Inflammatory macrophage treated with lipopolysaccharide for 1 hour (primary cell): ENCODE data around the gene PCSK4.
"Not testable (repeated sequence)": the region's sequence is repeated elsewhere in the genome, so short reads cannot be mapped to it uniquely, and the experiment has no call there.

Experiments
- DNase-seq, 2 donors: peaks; one replicate each; pipeline ENCODE4 v3.0.0-alpha.2; 2020 to 2022

PCSK4 gene

DNA sequence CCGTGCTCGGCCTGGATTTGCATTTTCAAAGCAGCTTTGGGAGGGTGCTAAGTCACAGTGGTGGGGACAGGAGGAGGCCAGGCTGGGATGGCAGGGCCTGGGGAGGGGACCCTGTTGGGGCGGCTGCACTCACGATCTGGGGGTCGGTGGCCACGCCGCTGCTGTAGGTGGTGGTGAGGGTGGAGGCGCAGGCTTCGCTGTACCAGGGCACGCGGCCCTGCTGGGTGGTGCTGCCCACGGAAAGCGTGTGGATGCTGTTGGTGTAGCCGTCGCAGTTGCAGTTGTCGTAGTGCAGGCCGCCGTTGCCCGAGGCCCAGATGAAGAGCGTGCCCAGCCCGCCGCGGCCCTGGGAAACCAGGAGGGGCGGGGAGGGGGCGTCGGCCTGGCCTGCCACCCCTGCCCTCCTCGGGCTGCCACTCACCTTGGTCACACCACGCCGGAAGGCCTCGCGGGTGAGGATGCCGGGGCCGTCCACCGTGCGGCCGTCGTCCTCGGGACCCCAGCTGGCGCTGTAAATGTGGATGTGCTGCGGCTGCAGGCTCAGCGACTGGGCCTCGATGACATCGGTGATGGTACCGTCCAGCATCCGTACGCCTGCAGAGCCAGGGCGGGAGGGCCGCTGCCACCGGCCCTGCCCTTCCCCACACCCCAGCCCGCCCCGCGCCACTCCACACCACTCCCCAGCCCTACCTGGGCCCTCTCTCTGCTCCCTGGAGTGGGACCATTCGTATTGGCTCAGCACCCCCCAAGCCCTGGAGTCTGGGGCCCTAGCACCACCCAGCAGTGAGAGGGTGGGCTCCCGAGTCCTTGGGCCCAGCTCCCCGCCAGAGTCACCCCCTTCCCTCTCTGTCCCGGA is 3.2 kb downstream of the PCSK4 start:
- DNase-seq = no peak

DNA sequence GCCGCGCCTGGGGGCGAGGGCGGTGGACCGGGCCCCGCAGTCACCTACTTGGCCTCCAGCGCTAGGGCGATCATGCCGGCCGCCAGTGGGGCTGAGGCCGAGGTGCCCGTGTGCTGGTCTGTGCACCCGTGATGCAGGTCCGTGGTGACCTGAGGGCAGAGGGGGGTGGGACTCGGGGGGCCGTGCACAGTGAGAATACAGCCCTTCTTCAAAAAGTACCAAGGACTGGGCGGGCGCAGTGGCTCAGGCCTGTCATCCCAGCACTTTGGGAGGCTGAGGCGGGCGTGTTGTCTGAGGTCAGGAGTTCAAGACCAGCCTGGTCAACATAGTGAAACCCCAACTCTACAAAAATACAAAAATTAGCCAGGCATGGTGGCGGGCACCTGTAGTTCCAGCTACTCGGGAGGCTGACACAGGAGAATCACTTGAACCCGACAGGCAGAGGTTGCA is 6.1 kb downstream of the PCSK4 start:
- no peak for DNase-seq

DNA sequence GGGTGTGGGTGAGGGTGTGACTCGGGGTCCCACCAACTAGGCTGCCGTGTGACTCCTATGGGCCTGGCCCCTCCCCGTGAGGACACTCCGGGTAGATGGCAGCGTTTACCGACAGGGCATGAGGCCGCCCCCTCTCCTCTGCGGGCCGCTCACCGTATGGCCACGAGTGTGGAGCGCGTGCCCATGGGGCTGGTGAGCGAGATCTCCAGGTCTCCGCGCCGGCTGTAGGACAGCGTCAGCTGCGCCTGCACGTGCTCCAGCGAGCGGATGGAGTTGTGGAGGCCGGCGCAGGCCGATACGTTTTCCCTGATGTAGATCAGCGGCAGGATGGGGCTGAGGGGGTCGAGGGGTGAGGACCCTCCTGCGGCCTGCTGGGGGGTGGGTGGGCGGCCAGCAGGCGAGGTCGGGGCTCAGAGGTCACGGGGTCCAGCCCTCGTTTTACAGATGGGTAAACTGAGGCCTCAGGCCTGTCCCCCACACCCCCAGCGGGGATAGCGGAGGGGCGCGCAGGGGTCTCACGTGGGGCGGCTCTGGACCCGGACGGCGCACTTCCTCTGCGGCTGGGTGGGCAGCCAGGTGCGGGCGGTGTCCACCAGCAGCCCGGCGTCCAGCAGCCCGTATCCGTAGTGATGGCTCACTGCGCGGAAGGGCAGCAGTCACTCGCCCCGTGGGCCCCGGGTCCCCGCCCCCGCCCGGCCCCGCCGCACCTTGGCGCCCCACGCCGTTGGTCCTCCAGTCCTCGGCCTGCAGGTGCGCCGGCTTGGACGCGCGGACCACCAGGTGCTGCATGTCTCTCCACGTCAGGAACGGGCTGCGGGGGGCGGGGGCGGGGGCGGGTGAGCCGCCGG is 6.8 kb downstream of the PCSK4 start:
- DNase-seq = no peak

DNA sequence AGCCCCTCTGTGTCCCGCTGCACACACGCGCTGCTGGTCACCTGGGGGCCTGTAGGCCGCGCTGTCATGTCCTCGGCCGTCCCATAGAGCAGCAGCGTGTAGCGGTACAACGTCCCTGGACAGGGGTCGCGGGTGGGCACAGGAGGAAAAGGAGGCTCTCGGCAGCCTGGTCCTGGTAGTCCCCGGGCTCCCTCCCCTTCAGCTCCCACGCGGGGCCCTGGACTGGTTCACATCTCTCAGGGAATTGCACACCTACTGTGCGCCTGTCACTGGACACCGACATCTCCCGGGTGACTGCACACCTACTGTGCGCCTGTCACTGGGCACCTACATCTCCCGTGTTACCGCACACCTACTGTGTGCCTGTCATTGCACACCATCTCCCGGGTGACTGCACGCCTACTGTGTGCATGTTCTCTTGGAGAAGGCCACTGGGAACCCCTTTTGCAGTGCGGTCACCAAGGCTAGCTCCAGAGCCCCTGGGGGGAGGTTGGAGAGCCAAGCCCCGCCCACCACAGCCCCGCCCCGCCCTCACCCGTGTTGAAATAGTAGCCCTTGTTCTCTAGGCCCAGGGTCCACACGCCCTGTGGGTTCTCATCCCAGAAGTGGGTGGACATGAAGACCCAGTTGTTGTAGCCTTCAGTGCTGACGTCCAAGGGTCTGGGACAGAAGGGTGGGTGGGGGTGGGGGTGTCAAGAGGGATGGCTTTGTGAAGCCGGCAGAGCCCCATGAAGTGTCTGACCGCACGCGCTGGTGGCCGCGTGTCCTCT is 7.6 kb downstream of the PCSK4 start:
- no peak for DNase-seq

DNA sequence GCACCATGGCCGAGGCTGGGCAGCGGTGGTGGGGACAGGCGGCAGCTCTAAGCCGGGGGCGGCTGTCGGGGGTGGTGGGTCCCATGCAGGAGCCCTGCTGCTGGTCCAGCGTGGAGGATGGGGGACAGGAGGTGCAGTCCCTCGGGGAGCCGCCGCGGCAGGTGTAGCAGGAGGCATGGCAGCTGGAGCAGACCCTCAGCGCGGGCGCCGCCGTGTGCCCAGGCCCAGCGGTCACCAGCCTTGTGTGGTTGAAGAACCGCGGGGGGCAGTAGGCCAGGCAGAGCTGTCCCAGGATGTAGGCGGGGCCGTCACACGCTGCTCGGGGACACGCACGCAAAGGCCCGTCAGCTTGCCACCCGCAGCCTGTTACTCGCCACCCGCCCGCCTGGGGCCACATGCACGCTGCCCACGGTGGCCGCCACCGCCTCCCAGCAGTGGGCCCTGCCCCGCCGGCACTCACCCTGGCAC is 8.2 kb downstream of the PCSK4 start:
- no peak for DNase-seq

DNA sequence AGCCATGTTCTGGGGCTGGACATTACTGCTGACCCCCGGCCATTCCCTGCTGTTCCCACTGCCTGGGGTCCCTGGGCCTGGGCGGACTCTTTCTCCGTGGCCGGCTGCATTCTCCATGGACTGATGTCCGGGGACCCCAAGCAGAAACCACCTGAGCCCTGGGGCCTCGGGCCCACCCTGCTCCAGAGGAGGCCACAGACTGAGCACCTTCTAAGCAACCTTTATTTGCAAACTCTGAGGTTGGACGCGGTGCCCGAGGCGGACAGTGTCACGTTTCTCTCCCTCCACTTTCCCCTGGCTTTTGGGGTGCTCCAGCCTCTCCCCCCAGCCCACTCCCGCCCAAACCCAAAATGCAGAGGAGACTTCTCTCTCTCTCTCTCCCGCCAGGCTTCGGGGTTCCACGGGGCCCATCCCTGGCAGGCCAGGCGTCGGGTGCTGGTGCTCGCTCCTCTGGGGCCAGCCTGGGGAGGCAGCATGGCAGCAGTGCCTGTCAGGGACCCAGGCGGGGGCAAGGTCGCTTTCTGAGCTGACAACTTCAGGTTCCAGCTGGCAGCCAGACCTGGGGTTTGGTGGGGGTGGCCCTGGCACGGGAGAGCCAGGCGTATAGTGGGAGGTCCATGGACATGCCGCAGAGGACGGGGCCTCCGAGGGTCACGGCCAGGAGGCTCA is 8.8 kb downstream of the PCSK4 start:
- no peak for DNase-seq

DNA sequence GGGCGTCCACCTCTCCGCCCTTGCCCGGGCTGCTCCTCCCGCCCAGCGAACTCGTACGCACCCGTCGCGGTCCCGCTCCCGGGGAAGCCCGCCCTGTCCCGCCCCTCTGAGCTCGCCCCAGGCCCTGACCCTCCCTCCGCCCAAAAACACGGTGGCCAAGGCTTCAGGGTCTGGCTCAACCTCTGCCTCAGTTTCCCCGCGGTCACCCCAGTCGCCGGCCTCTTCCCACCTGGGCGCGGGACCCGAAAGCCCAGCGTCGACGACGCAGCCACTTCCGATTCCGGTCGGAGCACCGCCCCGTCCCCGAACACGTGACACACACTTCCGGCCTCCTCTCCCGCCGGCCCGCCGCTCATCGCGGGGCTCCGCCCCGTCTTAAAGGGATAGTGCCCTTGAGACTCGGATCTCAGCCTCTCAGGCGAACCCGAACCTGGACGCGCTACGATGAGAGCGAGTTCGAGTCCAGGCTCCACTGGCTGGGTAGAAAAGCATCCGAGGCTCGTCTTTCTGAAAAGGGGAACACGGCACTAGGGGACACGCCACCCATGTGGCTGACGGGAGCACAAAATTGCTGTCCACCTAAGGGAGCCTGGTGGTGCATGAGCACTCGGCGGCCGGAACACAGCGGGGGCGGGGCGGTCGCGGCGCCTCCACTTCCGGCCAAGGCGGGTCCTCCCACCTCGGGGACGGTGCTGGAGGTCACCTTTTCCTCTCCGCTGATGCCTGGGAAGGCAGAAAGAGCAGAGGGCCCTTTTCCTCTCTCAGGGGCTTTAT is 11.0 kb downstream of the PCSK4 start, which contains the start of gene C19orf25:
Gene C19orf25 (minus strand): TSS at position 282 of the 774 bp plus-strand sequence. CDS start 312 bp downstream, outside the sequence.
- DNase-seq = peak; percentile 92 to 97

DNA sequence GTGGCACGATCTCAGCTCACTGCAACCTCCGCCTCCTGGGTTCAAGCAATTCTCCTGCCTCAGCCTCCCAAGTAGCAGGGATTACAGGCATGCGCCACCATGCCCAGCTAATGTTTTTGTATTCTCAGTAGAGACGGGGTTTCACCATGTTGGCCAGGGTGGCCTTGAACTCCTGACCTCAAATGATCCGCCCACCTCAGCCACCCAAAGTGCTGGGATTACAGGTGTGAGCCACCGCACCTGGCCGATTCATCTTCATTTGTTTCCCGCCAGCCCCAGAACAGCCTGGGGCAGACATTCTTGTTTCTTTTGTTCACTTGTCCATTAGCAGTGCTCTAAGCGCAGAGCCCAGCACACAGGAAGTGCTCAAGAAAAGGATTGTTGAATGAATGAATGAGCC is 13.1 kb downstream of the PCSK4 start:
- not testable (repeated sequence) for DNase-seq

DNA sequence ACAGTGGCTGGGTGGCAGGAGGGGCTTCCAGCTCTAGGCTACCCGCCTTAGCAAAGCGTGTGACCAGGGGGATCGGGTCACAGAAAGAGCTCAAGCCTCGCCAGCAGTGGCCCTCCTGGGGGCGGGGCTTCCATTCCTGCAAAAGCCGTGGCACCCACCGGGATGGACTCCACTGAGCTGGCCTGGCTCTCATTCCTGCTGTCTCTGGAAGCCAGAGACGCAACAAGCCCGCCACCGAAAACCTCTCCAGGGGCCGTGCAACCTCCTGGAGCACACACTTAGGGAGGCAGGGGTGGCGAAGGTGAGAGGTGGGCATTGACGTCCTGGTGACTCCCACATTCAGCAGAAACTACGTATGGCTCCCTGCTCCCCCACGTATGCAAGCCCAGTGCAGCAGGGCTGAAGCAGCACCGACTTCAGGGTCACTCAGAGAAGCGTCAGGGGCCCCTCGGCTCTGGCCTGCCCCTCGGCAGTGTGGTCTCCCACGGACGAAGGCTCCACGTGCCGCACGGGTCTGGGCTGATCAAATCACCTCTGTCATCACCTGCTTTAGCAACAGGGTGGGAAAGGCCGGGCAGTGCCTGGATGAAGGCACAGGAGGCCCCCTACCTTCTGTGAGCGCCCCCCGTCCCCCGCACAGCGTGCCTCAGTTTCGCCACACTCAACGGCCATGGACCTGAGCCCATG is 14.3 kb downstream of the PCSK4 start:
- DNase-seq = no peak

DNA sequence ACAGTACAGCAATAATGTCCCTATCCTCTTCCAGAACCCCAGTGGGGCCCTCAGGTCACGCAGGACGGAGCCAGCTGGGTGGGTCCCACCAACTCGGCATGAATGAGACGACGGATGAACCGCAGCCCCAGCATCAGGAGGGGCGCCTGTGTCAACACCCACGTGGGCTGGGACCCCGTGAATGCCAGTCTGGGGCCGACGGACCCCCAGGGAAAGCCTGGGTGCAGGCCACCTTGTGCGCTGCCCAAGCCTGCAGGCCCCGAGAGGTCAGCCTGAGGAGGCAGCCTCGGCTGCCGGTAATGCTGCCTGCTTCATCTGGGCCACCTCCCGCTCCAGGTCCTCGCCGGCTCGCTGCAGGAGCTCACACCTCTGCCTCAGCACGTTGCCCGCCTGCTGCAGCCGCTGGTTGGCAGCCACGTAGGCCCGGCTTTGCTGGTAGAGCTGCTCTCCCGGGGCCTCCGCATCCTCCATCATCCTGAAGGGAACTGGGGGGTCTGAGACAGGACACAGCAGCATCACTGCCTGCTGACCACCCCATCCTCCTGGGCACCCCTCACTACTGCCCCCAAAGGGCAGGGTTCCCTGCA is 15.3 kb downstream of the PCSK4 start:
- no peak for DNase-seq

DNA sequence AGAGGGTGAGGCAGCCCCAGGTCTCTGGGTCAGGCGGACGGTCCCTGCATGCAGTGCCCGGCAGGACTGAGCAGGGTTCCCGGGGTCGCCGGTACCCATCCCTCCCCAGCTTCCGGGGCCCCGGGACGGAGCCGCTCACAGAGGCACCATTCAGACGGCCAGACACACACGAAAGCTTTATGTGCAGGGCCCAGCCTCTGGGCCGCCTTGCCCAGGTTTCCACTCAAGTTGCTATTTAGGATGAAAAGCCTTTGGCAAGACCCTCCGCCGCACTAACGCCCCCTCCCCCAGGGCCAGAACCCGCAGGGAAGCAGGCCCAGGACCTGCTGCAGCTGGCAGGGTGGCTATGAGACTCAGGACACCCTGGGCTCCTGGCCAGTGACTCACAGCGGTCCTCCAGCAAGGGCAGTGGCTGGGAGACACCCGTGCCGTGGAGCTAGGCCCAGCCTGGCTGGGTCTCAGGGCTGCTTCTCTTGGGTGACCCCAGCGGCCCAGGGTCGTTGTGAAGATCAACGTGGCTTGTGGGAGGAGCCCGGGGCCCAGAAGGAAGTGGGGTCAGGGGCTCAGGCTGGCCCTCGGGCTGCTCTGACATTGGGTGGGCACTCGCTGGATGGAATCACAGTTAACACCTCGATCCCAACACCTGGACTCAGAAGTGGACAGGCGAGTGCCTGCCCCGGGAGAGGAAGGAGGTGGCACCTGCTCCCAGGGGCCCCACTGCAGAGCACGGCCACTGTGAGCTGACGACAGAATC is 16.0 kb downstream of the PCSK4 start:
- no peak for DNase-seq

DNA sequence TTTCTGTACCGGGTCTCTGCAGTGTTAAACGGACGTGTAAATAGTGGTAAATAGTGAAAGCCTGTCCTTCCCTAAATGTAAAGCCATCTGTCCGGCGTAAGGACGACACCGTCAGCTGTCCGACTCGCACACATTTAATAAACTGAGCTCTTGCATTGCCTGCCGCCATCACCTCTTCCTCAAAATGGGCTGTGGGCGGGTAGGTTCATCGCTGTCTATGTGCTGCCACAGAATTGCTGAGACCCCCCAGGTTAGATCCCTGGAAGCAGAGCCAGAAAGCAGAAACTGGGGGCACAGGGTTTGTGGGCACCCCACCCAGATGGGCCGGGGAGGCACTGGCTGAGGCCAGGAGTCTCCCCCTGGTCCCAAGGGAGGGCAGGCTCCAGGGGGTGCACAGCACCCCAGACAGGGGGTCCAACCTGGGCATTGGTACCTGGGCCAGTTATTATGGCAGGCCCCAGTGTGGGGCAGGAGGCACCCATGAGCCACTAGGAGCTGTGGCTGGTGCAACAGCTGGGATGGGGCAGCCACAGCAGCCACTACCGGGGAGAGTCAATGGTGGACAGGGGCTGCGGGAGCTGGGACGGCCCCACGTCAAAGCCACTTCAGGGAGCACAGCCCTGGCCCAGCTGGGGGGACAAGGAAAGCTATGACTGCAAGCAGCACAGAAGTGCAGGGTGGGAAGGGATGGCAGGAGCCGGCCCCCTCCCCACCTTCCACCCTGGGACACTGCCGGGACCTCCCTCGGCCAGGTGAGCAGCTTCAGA is 16.9 kb downstream of the PCSK4 start:
- DNase-seq = no peak

DNA sequence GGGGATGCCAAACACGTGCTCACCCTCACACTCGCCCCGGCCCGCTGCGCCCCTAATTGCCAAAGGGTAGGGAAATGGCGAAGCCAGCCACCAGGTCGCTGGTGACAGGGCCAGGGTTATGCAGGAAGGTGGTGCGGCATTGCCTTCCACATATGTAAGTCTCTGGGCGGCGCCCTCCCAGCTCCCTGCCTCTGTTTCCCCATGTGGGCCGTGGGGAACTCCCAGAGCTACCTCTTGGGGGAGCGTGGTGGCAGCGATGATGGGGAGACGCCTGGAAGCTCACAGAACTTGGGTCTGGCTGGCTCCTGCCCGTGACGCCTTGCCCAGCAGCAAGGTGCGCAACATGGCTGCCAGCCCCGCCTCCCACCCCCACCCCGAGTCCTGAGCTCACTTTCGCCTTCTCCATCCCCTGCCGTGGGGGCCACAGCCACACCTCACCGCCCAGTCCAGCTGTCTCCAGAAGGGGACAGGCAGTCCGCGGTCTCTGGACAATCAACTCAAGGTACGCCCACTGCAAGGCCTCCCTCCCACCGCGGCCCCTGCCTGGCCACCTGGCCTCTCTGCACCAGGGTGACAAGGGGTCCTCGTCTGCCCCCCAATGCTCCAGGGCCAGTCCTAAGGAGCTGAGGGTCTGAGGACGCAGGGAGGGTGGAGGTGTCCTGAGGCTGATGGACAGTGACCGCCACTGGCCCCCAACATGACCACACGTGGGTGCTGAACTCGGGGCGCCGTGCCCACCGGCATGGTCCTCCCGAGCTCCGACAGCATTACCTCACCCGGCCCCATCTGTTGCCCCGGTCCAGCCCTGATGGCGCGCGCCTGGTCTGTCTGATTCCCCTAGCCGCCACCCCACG is 17.7 kb downstream of the PCSK4 start:
- no peak for DNase-seq

DNA sequence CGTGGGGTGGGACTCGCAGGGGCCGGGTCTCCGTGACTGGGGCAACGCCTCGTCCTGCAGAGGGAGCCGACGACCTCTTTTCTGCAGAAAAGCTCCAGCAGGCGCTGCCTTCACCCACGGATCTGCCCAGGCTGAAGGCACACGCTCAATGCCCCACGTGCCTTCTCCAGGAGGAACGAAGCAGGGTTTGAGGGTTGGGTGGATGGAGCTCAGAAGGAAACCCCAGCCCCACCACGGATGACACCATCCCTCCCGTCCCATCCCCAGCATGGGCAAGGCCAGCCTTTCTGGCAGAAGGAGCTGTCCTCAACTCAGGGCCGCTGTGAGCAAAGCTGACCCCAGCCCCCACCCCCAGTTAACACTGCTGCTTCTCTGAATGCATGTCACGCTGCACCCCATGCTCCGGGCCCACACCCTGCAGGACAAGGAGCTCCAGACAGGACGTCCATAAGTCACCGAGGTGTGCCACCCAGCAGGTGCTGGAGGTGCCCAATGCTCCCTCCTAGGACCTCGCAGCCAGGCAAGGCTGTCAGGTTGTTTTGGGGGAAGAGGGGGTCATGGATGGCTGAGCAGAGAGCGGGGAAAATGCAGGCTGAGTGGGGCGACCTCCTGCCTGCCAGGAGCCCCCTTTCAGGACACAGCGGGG is 18.5 kb downstream of the PCSK4 start:
- peak in 1 of 2 donors; percentile 44 for DNase-seq

DNA sequence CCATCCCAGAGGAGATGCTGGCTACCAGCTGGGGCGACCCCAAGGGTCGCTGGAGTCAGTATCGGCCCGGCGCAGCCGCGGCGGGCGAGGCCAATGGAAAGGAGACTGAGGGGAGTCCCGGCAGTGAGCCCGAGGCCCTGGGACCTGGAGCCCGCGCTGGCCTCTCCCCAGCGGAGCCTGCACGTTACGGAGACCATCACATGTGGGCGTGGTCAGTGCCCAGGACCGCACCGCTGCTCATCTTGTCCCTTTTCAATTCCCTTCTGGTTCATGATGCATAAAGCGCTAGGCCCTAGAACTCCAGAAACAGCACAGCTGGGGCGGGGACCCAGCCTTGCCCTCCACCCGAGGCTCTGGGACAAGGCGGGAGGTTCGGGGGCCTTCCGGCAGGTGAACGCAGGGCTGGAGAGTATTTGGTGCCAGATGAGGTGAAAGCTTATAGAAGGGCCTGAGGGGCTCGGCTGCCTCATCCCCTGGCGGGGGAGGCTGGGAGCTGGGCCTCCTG is 19.1 kb downstream of the PCSK4 start:
- no peak for DNase-seq

DNA sequence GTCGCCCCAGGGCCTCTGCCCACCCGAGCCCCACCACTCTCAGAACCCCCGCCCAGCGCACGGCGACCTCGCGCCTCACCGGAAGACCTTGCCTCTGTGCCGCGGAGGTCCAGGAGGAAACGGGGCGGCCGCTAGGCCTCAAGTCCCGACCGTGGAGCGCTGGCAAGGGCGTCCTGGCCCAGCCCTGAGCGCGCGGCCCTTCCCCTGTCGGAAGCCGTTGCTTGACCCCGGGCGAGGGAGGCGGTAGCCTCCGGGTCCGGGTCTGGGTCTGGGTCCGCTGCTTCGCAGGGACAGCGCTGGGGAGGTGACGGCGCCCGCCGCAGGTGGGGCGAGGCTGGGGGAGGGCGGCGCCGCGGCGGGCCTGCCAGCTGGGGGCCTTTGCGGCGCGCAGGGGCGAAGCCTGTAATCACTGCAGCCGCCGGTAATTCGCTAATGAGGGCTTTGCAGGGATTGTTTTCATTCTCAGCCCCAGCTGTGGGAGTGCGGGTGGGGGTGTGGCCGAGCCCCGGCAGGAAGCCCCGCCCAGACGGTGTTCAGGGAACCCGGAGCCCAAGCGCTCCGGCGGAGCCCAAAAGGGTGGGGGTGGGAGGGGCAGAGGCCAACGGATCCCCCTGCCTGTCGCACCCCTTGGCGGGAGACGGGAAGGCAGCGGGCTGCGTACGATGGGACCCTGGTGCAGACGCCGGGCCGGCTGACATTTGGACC is 19.7 kb downstream of the PCSK4 start:
- no peak for DNase-seq

DNA sequence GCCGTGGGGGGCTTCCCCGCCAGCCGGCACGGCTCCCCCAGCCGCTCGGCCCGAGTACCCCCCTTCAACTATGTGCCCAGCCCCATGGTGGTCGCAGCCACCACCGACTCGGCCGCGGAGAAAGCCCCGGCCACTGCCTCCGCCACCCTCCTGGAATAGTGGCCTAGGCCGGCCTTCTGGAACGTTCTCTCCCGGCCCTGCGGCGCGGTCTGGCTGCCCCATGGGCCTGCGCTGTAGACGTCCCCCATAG is 20.2 kb downstream of the PCSK4 start:
- no peak for DNase-seq
